ENCODE results near the gene SCN2B.

GRCh38 chr11:118163494-118163893, 12.9 kb downstream of the SCN2B start:
- TF ChIP-seq YY1 (IDR thresholded peaks at IDR 0.05; ENCODE audit: insufficient read depth, insufficient read length), result no peak
- no peak for TF ChIP-seq SUZ12 (IDR thresholded peaks at IDR 0.05; ENCODE audit: extremely low read depth, insufficient read depth, insufficient read length)
